CD4-positive, CD25-positive, alpha-beta regulatory T cell (primary cell): Measurements from ENCODE around the gene CACNA1A. TPM values are rescaled to one million over a fixed set of nuclear protein-coding genes. Genes with fewer than 3 reads are reported as not detected.

Experiments
- ATAC-seq, 2 donors: fragments of 150-1000 bp; cut with Tn5 transposase; one replicate each; pipeline ENCODE4 v1.10.0; 2021; ENCODE audit warnings: low read depth in 2 of 2, moderate number of reproducible peaks in 2 of 2, moderate library complexity in 1 of 2
- DNase-seq, 3 donors: peaks; one replicate each; pipeline versions ENCODE4 v3.0.0 to v3.0.0-alpha.2; 2012 to 2022; ENCODE audit warnings: mixed read lengths in 1 of 3
- H3K27ac ChIP-seq: one replicate; pipeline ENCODE4 v1.7.0; 2013; ENCODE audit warnings: mild to moderate bottlenecking, low read length; ENCODE audit not compliant: insufficient read depth, poor library complexity, severe bottlenecking
- H3K27me3 ChIP-seq: one replicate; pipeline ENCODE4 v1.7.0; 2013; ENCODE audit warnings: low read length; ENCODE audit not compliant: control insufficient read depth, insufficient read depth
- H3K36me3 ChIP-seq: one replicate; pipeline ENCODE4 v1.7.0; 2013; ENCODE audit warnings: mild to moderate bottlenecking, low read length, moderate library complexity; ENCODE audit not compliant: control insufficient read depth, insufficient read depth
- H3K4me1 ChIP-seq: 2 replicates; pipeline ENCODE4 v1.7.0; 2013; ENCODE audit warnings: mild to moderate bottlenecking, low read length; ENCODE audit not compliant: insufficient read depth, control insufficient read depth, poor library complexity, severe bottlenecking
- H3K4me3 ChIP-seq: one replicate; pipeline ENCODE4 v1.7.0; 2013; ENCODE audit warnings: low read depth, mild to moderate bottlenecking, low read length, moderate library complexity
- H3K9me3 ChIP-seq, 2 experiments: 1 replicate in 1 of 2; 2 replicates in 1 of 2; pipeline ENCODE4 v1.7.0; 2013; ENCODE audit warnings: low read length in 2 of 2, mild to moderate bottlenecking in 1 of 2, moderate library complexity in 1 of 2; ENCODE audit not compliant: control insufficient read depth in 2 of 2
- H3K27ac Mint-ChIP-seq, 3 donors: one replicate each; pipeline ENCODE4 v1.8.0; 2020 to 2022; ENCODE audit warnings: mild to moderate bottlenecking in 3 of 3, mixed read lengths in 3 of 3, moderate library complexity in 2 of 3
- H3K27me3 Mint-ChIP-seq: one replicate; pipeline ENCODE4 v1.8.0; 2022; ENCODE audit warnings: mild to moderate bottlenecking, mixed read lengths
- H3K36me3 Mint-ChIP-seq: one replicate; pipeline ENCODE4 v1.8.0; 2020; ENCODE audit warnings: mixed read lengths
- H3K4me1 Mint-ChIP-seq, 4 donors: one replicate each; pipeline ENCODE4 v1.8.0; 2020 to 2022; ENCODE audit warnings: mixed read lengths in 4 of 4, mild to moderate bottlenecking in 1 of 4
- H3K4me3 Mint-ChIP-seq, 4 donors: one replicate each; pipeline ENCODE4 v1.8.0; 2020 to 2022; ENCODE audit warnings: mild to moderate bottlenecking in 4 of 4, mixed read lengths in 4 of 4, moderate library complexity in 3 of 4
- H3K9me3 Mint-ChIP-seq, 7 donors: one replicate each; pipeline ENCODE4 v1.8.0; 2020 to 2022; ENCODE audit warnings: mixed read lengths in 7 of 7, mild to moderate bottlenecking in 3 of 7, moderate library complexity in 2 of 7
- polyA plus RNA-seq, 4 donors: library from polyadenylated mRNA; unstranded; fragments of 300-500 nt; fragmentation: Illumina TruSeq; gene quantifications; one replicate each; pipeline ENCODE4 v1.2.3, GENCODE V29; 2021
- total RNA-seq: library from RNA; stranded (reverse); gene quantifications from one replicate; pipeline ENCODE4 v1.2.3, GENCODE V29; 2022

The CACNA1A gene
- total and polyA plus RNA-seq, 5 donors from 2014 or later = 0.16 to 0.62 TPM; not detected in 3

DNA sequence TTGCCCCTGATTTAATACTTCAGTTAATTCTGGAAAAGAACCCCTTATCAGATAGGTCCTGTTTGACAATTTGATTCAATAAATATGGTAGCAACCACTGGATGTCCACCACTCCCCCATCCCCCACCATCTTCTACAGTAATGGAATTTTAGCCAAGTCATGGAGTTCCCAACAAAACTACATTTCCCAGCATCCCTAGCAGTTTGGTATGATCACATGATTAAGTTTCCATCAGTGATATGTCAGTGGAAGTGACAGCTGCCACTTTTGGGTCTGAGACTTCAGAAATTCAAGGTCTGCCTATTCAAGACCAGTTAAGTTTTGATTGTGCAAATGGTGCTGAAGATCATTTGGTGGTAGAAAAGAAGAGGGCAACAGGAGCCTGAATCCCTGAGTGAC lies 85.5 kb downstream of the CACNA1A start:
- Mint-ChIP-seq H3K27me3 (no peaks in the 10 kb centered on the region), H3K27ac (no peak overlapping the region), H3K9me3 (peaks cover 0 to 36% (median 5%) of the 10 kb centered on the region in 7 donors), H3K4me1 (no peaks in the 10 kb centered on the region), H3K36me3 (peaks cover under 1% of the 10 kb centered on the region), H3K4me3 (no peak overlapping the region)
- Histone ChIP-seq H3K4me3 (no peak overlapping the region), H3K36me3 (no peaks in the 10 kb centered on the region), H3K27ac (no peak overlapping the region), H3K9me3 (peaks cover 11 to 15% of the 10 kb centered on the region in 2 experiments), H3K4me1 (no peaks in the 10 kb centered on the region), H3K27me3 (no peaks in the 10 kb centered on the region)
- DNase-seq (no peak), ATAC-seq (no peak)

DNA sequence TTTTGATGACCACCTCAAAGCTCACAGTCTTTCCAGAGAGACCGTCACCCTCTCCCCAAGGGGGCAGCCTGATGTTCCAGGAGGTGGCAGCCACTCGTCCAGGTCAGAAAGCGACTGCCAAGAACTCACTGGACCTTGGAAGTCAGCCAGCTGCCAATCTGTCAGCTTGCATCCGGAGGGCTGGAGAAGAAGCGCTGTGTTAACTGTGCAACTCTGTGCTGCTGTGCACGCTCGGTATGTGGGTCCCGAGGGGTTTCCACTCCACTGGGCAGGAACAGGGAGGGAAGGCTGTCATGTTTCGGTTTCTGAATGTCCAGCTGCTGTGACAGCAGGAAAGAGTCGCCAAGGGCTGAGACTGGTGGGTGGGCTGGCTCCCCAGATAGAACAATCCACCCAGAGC lies 89.2 kb downstream of the CACNA1A start:
- no peak overlapping the region for H3K27ac ChIP-seq
- H3K36me3 ChIP-seq = no peaks in the 10 kb centered on the region
- H3K4me1 ChIP-seq = no peaks in the 10 kb centered on the region
- H3K9me3 Mint-ChIP-seq = peaks cover 0 to 14% (median 5%) of the 10 kb centered on the region in 7 donors
- no peak overlapping the region for H3K4me3 ChIP-seq
- no peak overlapping the region for H3K27ac Mint-ChIP-seq
- no peaks in the 10 kb centered on the region for H3K27me3 Mint-ChIP-seq
- no peak overlapping the region for H3K4me3 Mint-ChIP-seq
- ATAC-seq (no peak), DNase-seq (no peak)
- no peaks in the 10 kb centered on the region for H3K27me3 ChIP-seq
- peaks cover 0 to under 1% (median 0%) of the 10 kb centered on the region in 4 donors for H3K4me1 Mint-ChIP-seq
- H3K36me3 Mint-ChIP-seq = no peaks in the 10 kb centered on the region
- H3K9me3 ChIP-seq = peaks cover under 1 to 4% of the 10 kb centered on the region in 2 experiments

DNA sequence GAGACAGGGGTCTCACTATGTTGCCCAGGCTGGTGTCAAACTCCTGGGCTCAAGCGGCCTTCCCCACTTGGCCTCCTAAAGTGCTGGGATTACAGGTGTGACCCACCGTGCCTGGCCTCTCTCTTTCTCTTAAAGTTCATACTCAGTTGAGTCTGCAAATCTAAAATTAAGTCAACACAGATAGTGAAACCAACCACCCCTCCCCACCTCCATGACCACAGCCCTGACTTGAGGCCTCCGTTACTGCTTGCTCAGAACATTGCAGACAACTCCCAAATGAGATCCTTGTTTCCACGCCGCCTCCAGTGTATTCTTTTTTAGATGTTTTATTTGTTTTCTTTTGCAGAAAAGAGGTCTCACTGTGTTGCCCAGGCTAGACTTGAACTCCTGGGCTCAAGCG lies 94.4 kb downstream of the CACNA1A start:
- ATAC-seq (no peak), DNase-seq (no peak)
- Mint-ChIP-seq H3K27ac (no peak overlapping the region), H3K9me3 (peaks cover 0 to 4% (median 2%) of the 10 kb centered on the region in 7 donors), H3K4me1 (peaks cover 0 to 2% (median 0%) of the 10 kb centered on the region in 4 donors), H3K27me3 (no peaks in the 10 kb centered on the region), H3K36me3 (no peaks in the 10 kb centered on the region), H3K4me3 (no peak overlapping the region)
- Histone ChIP-seq H3K4me1 (no peaks in the 10 kb centered on the region), H3K27ac (no peak overlapping the region), H3K36me3 (no peaks in the 10 kb centered on the region), H3K9me3 (no peaks in the 10 kb centered on the region), H3K27me3 (no peaks in the 10 kb centered on the region), H3K4me3 (no peak overlapping the region)

DNA sequence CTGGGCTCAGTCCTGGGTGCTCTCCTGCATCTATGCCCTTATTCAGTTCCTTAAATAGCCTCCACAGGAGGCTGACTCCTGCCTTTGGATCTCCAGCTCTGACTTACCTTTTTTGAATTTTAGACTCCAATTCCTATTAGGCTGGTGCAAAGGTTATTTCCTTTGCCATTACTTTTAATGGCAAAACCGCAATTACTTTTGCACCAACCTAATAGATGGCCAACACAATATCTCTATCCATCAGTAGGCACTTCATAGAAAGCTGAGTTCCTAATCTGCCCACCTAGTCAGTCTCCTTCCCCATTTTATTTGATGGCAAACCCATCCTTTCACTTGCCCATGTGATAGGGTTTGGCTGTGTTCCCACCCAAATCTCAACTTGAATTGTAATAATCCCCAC lies 95.3 kb downstream of the CACNA1A start:
- Histone ChIP-seq H3K4me3 (no peak overlapping the region), H3K36me3 (no peaks in the 10 kb centered on the region), H3K9me3 (no peaks in the 10 kb centered on the region), H3K4me1 (no peaks in the 10 kb centered on the region), H3K27ac (no peak overlapping the region), H3K27me3 (no peaks in the 10 kb centered on the region)
- Mint-ChIP-seq H3K27ac (peak overlapping the region in 1 of 3 donors; percentile 14), H3K4me3 (no peak overlapping the region), H3K27me3 (no peaks in the 10 kb centered on the region), H3K4me1 (peaks cover 0 to 2% (median 0%) of the 10 kb centered on the region in 4 donors), H3K36me3 (no peaks in the 10 kb centered on the region), H3K9me3 (peaks cover 0 to 4% (median 2%) of the 10 kb centered on the region in 7 donors)
- DNase-seq = no peak
- ATAC-seq = no peak

DNA sequence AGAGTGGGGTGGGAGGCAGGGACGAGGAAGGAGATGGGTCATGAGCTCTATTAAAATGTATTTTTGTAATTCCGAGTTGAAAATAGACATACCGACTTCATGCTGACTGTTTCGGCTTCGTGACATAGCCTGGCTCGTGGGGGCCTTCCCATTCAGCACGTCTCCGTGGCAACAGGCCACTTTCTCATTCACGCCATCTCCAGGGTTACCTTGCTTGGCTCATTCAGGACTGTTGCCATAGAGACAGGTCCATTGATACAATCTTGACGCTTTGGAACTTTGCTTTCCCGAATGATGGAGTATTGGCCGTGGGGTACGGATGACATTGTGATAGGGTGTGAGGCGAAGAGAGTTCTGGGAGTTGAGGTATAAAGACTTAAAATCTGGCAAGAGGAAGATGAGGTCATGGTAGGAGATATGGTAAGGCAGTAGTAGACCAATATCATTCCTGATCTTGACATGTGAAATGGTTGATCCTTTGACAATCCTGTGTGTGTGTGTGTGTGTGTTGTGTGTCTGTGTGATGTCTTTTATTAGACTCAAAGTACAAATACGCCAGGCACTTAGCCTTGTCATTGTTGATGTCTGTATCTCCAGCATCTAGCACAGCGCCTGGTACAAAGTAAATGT lies 97.3 kb downstream of the CACNA1A start:
- no peak for DNase-seq
- peaks cover 0 to 4% (median 1%) of the 10 kb centered on the region in 7 donors for H3K9me3 Mint-ChIP-seq

DNA sequence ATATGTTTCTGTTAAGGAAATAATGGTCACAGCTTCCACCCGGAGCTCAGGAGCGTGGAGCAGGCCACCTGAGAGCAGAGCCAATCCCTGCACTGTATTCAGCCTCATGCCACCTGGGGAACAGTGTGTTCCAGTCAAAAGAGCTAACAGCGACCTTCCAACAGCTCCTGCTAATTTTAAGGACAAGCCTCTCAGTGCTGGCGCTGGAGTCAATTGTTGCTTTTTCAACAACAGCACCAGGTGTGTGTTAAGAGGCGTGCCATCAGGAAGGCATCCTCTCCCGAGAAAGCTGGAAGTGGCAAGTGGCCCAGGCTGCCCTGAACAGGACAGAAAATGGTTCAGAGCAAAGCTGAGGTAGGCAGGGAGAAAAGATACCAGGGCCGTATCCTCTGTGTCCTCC lies 102.0 kb downstream of the CACNA1A start:
- H3K27ac ChIP-seq = no peak overlapping the region
- ATAC-seq = no peak
- no peaks in the 10 kb centered on the region for H3K4me1 Mint-ChIP-seq
- H3K4me1 ChIP-seq = no peaks in the 10 kb centered on the region
- H3K36me3 ChIP-seq = no peaks in the 10 kb centered on the region
- H3K9me3 ChIP-seq = peaks cover 3 to 9% of the 10 kb centered on the region in 2 experiments
- no peaks in the 10 kb centered on the region for H3K36me3 Mint-ChIP-seq
- no peak for DNase-seq
- no peaks in the 10 kb centered on the region for H3K27me3 Mint-ChIP-seq
- no peak overlapping the region for H3K4me3 ChIP-seq
- no peaks in the 10 kb centered on the region for H3K27me3 ChIP-seq
- H3K4me3 Mint-ChIP-seq = no peak overlapping the region
- no peak overlapping the region for H3K27ac Mint-ChIP-seq
- peaks cover 0 to 12% (median 5%) of the 10 kb centered on the region in 7 donors for H3K9me3 Mint-ChIP-seq

More for the DNA sequence above, 97.3 kb downstream of the CACNA1A start:
- Mint-ChIP-seq H3K4me3 (no peak overlapping the region), H3K27ac (no peak overlapping the region), H3K27me3 (no peaks in the 10 kb centered on the region), H3K36me3 (no peaks in the 10 kb centered on the region), H3K4me1 (peaks cover 0 to 2% (median 0%) of the 10 kb centered on the region in 4 donors)
- Histone ChIP-seq H3K27ac (no peak overlapping the region), H3K9me3 (no peaks in the 10 kb centered on the region), H3K27me3 (no peaks in the 10 kb centered on the region), H3K4me3 (no peak overlapping the region), H3K4me1 (no peaks in the 10 kb centered on the region), H3K36me3 (no peaks in the 10 kb centered on the region)
- ATAC-seq = no peak

DNA sequence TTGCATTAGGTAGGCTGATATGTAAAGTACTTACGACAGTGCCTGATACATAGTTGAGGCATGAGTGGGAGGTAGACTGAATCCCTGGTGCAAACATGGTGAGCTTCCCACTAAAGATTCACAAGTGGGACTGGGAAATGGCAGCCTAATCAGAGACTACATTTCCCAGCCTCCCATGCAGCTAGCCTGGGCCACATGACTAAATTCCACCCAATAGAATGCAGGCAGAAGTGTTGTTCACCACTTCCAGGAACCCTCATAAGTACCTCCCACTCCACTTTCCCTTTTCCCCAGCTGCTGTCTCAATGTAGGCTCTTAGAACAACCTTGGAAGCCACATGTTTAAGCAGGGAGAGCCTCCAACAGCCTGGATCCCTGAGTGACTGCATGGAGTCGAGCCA lies 104.9 kb downstream of the CACNA1A start:
- no peaks in the 10 kb centered on the region for H3K36me3 Mint-ChIP-seq
- Histone ChIP-seq H3K27ac (no peak overlapping the region), H3K9me3 (peaks cover 3 to 9% of the 10 kb centered on the region in 2 experiments), H3K27me3 (no peaks in the 10 kb centered on the region), H3K4me3 (no peak overlapping the region), H3K36me3 (no peaks in the 10 kb centered on the region), H3K4me1 (no peaks in the 10 kb centered on the region)
- no peaks in the 10 kb centered on the region for H3K4me1 Mint-ChIP-seq
- no peak overlapping the region for H3K27ac Mint-ChIP-seq
- peak in 1 of 3 donors; percentile 11 for DNase-seq
- no peak overlapping the region for H3K4me3 Mint-ChIP-seq
- H3K27me3 Mint-ChIP-seq = no peaks in the 10 kb centered on the region
- ATAC-seq = no peak
- H3K9me3 Mint-ChIP-seq = peaks cover 0 to 13% (median 7%) of the 10 kb centered on the region in 7 donors

DNA sequence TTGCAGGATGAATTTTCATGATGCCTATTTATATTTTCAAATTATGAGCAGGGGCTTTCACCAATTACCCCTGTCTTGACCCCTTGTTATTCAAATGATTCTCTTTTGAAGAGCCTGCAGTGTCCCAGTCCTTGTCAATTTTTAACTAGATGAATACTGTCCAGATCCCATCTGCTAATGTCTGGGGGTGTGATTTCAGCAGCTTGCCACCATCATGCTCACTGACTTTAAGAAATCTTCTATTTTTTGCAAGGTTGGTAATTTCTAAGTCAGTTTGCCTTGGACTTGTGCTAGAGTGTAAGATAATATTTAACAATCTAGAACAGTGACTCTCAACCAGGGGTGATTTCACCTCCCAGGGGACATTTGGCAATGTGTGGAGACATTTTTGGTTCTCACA lies 106.0 kb downstream of the CACNA1A start:
- Mint-ChIP-seq H3K4me1 (peaks cover 0 to 2% (median 0%) of the 10 kb centered on the region in 4 donors), H3K36me3 (no peaks in the 10 kb centered on the region), H3K27me3 (no peaks in the 10 kb centered on the region), H3K4me3 (no peak overlapping the region), H3K9me3 (peaks cover 0 to 14% (median 9%) of the 10 kb centered on the region in 7 donors), H3K27ac (no peak overlapping the region)
- H3K4me3 ChIP-seq = no peak overlapping the region
- no peak overlapping the region for H3K27ac ChIP-seq
- H3K27me3 ChIP-seq = no peaks in the 10 kb centered on the region
- DNase-seq = no peak
- no peaks in the 10 kb centered on the region for H3K36me3 ChIP-seq
- no peaks in the 10 kb centered on the region for H3K4me1 ChIP-seq
- ATAC-seq = no peak
- peaks cover 3 to 9% of the 10 kb centered on the region in 2 experiments for H3K9me3 ChIP-seq
